ENCODE results near the gene SLCO3A1.

SLCO3A1 gene

DNA sequence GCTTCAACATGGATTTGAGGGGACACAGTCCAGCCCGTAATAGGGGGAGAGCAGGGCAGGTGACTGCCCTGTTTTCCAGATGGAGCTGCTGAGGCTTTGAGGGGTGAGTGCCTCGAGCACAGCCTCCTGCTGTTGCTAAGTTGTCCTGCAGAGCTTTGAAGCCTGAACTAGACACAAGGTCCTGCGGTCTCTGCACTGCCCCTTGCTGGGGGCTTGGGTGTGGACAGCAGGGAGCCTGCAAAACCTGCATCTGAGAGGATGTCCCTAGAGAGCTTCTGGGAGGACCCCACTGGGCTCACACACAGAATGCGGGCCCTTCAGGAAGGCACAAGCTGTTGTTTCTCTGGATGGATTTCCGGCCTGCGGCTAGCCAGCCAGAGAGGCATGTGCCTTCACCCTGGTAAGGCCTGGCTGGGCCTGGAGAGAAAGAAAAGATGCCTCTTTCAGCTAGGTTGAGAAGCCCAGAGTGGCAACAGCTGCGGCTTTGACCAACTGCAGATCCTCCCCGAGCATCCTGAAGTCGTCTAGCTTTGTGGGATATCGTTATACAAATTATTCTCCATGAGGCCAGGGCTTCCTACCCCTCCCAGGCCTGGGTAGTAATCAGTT, 226.2 kb downstream of the SLCO3A1 start:
- H2AFZ ChIP-seq (ENCODE audit: low read depth, low read length) = peak overlapping the region; percentile 56; the same call in 1 of the 2 replicates
- no peak overlapping the region for H3K4me2 ChIP-seq (ENCODE audit: low read length)
- H3K36me3 ChIP-seq (replicated peaks; ENCODE audit: low read depth, low read length) = no peaks in the 10 kb centered on the region
- no peaks in the 10 kb centered on the region for H3K9me3 ChIP-seq (ENCODE audit: insufficient read depth, low read length)
- no peak for TF ChIP-seq EZH2phosphoT487 (IDR thresholded peaks at IDR 0.05; ENCODE audit: low read depth)
- TF ChIP-seq, protein P1, sequence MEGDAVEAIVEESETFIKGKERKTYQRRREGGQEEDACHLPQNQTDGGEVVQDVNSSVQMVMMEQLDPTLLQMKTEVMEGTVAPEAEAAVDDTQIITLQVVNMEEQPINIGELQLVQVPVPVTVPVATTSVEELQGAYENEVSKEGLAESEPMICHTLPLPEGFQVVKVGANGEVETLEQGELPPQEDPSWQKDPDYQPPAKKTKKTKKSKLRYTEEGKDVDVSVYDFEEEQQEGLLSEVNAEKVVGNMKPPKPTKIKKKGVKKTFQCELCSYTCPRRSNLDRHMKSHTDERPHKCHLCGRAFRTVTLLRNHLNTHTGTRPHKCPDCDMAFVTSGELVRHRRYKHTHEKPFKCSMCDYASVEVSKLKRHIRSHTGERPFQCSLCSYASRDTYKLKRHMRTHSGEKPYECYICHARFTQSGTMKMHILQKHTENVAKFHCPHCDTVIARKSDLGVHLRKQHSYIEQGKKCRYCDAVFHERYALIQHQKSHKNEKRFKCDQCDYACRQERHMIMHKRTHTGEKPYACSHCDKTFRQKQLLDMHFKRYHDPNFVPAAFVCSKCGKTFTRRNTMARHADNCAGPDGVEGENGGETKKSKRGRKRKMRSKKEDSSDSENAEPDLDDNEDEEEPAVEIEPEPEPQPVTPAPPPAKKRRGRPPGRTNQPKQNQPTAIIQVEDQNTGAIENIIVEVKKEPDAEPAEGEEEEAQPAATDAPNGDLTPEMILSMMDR (IDR thresholded peaks at IDR 0.05; ENCODE audit: low read depth, low read length) = no peak
- no peaks in the 10 kb centered on the region for H4K20me1 ChIP-seq (ENCODE audit: insufficient read depth, low read length)
- no peaks in the 10 kb centered on the region for H3K79me2 ChIP-seq (ENCODE audit: low read length)
- H3K4me3 ChIP-seq (ENCODE audit: low read length) = no peak overlapping the region
- no peak overlapping the region for H3K9ac ChIP-seq (ENCODE audit: low read length)
- no peak overlapping the region for H3K27ac ChIP-seq (ENCODE audit: low read length)
- peaks cover 35% of the 10 kb centered on the region for H3K27me3 ChIP-seq (ENCODE audit: low read depth, low read length)
- peaks cover 11% of the 10 kb centered on the region for H3K4me1 ChIP-seq (ENCODE audit: low read length)

GRCh38 chr15:92082006-92082843, 228.7 kb downstream of the SLCO3A1 start:
- Histone ChIP-seq H3K4me3 (ENCODE audit: low read length) (no peak overlapping the region), H3K27me3 (ENCODE audit: low read depth, low read length) (peaks cover 33% of the 10 kb centered on the region), H4K20me1 (ENCODE audit: insufficient read depth, low read length) (no peaks in the 10 kb centered on the region), H3K9ac (ENCODE audit: low read length) (no peak overlapping the region), H3K4me1 (ENCODE audit: low read length) (no peaks in the 10 kb centered on the region), H3K36me3 (replicated peaks; ENCODE audit: low read depth, low read length) (no peaks in the 10 kb centered on the region), H3K79me2 (ENCODE audit: low read length) (no peaks in the 10 kb centered on the region), H3K27ac (ENCODE audit: low read length) (no peak overlapping the region), H3K9me3 (ENCODE audit: insufficient read depth, low read length) (no peaks in the 10 kb centered on the region), H2AFZ (ENCODE audit: low read depth, low read length) (no peak overlapping the region), H3K4me2 (ENCODE audit: low read length) (no peak overlapping the region)
- TF ChIP-seq, protein P1 (IDR thresholded peaks at IDR 0.05; ENCODE audit: low read depth, low read length) = peak; percentile 93
- no peak for TF ChIP-seq EZH2phosphoT487 (IDR thresholded peaks at IDR 0.05; ENCODE audit: low read depth)

GRCh38 chr15:92083190-92083589, 229.7 kb downstream of the SLCO3A1 start:
- H3K79me2 ChIP-seq (ENCODE audit: low read length) = no peaks in the 10 kb centered on the region
- H3K9ac ChIP-seq (ENCODE audit: low read length) = no peak overlapping the region

DNA sequence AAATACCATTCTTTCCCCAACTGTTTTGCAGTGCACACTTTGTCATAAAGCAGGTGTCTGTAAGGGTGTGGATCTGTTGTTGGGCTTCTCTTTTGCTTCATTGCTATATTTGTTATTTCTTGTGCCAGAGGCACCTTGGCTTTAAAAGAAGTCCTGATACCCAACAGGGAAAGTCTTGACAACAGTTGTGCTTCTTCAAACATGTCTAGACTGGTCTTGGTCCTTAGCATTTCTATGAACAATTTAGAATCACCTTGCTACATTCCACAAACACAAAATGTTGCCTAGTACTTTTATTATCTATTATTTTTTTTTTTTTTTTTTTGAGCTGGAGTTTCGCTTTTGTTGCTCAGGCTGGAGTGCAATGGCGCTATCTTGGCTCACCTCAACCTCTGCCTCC, 233.7 kb downstream of the SLCO3A1 start:
- no peak for TF ChIP-seq EZH2phosphoT487 (IDR thresholded peaks at IDR 0.05; ENCODE audit: low read depth)
- TF ChIP-seq, protein P1 (IDR thresholded peaks at IDR 0.05; ENCODE audit: low read depth, low read length) = no peak
- Histone ChIP-seq H3K9me3 (ENCODE audit: insufficient read depth, low read length) (no peaks in the 10 kb centered on the region), H4K20me1 (ENCODE audit: insufficient read depth, low read length) (no peaks in the 10 kb centered on the region), H3K4me3 (ENCODE audit: low read length) (no peak overlapping the region), H3K27ac (ENCODE audit: low read length) (no peak overlapping the region), H2AFZ (ENCODE audit: low read depth, low read length) (no peak overlapping the region), H3K9ac (ENCODE audit: low read length) (no peak overlapping the region), H3K79me2 (ENCODE audit: low read length) (no peaks in the 10 kb centered on the region), H3K36me3 (replicated peaks; ENCODE audit: low read depth, low read length) (no peaks in the 10 kb centered on the region), H3K27me3 (ENCODE audit: low read depth, low read length) (peaks cover 42% of the 10 kb centered on the region), H3K4me1 (ENCODE audit: low read length) (no peaks in the 10 kb centered on the region), H3K4me2 (ENCODE audit: low read length) (no peak overlapping the region)

More at GRCh38 chr15:92083190-92083589, 229.7 kb downstream of the SLCO3A1 start:
- Histone ChIP-seq H2AFZ (ENCODE audit: low read depth, low read length) (no peak overlapping the region), H4K20me1 (ENCODE audit: insufficient read depth, low read length) (no peaks in the 10 kb centered on the region), H3K27ac (ENCODE audit: low read length) (no peak overlapping the region), H3K9me3 (ENCODE audit: insufficient read depth, low read length) (no peaks in the 10 kb centered on the region), H3K27me3 (ENCODE audit: low read depth, low read length) (peaks cover 33% of the 10 kb centered on the region), H3K4me2 (ENCODE audit: low read length) (no peak overlapping the region), H3K4me3 (ENCODE audit: low read length) (no peak overlapping the region), H3K36me3 (replicated peaks; ENCODE audit: low read depth, low read length) (no peaks in the 10 kb centered on the region), H3K4me1 (ENCODE audit: low read length) (no peaks in the 10 kb centered on the region)
- TF ChIP-seq EZH2phosphoT487 (IDR thresholded peaks at IDR 0.05; ENCODE audit: low read depth) = no peak
- TF ChIP-seq, protein P1 (IDR thresholded peaks at IDR 0.05; ENCODE audit: low read depth, low read length) = no peak
